Activated T-cell treated with anti-CD3 and anti-CD28 coated beads for 4 hours (primary cell): Measurements from ENCODE around the gene C16orf78.
"Not testable (repeated sequence)": the region's sequence is repeated elsewhere in the genome, so short reads cannot be mapped to it uniquely, and the experiment has no call there.

Source experiments
- DNase-seq: peaks from one replicate; pipeline ENCODE4 v3.0.0-alpha.2; 2020

Gene C16orf78

DNA sequence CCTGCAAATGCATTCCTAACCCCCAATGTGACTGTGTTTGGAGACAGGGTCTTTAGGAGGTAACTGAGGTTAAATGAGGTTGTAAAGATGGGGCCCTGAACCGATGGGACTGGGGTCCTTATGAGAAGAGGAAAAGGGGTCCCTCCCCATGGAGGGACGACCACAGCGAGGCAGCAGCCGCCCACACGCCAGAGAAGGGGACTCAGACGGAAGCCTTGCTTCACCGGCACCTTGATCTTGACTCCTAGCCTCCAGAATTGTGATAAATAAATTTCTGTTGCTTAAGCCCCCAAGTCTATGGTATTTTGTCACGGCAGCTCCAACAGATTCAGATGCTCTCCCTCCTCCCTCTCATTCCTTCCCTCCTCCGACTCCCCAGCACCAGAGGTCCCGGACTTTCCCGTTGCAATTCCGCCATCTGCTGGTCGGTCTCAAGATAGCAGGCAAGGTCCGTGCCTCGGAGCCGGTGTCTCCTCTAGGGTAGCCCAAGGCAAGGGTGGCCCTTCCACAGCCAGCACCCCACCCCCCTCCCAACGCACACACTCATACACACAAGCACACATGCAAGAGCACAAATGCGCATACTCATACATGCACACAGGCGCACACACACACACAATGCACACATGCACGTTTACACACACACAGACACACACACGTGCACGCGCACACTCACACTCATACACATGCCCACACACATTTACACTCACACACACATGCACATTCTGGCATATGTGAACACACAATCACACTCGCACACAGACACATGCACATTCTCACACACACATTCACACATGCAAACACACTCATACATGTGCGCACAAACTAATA is 23.1 kb upstream of the C16orf78 start:
- DNase-seq: peak; percentile 23

DNA sequence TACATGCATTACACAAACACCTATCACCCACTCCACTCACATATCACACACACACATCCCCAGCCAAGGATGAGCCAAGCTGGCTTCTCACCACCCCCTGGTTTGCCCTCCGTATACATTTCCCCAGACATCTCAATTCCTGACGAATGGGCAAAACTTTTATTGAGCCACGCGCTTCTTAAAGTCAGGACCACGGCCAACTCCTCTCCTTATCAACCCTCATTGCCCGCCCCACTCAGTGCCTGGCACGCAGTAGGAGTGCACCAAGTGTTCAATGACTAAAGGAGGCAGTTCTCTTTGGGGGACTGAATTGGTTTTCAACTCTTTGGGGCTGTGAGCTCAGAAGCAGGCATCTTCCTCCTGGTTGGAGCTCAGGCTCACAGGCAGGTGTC is 22.5 kb upstream of the C16orf78 start:
- DNase-seq: no peak

DNA sequence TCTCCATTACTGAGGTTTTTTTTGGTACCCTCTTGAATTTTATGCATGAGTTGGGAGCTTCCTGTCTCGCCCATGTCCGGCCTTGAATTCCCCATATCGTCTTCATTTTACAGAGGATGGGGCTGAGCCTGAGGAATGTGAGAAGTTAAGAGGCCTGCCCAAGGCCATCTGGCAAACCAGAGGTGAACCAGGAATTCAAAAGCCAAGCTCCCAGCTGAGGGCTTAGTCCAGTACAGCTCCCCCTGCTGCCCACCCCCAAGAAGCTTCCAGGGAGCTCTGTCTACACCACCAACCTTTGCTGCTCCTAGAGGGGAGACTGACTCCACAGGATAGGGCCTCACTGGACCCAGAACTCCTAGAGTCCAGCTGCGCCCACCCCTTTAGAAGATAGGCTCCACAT is 20.7 kb upstream of the C16orf78 start:
- no peak for DNase-seq

DNA sequence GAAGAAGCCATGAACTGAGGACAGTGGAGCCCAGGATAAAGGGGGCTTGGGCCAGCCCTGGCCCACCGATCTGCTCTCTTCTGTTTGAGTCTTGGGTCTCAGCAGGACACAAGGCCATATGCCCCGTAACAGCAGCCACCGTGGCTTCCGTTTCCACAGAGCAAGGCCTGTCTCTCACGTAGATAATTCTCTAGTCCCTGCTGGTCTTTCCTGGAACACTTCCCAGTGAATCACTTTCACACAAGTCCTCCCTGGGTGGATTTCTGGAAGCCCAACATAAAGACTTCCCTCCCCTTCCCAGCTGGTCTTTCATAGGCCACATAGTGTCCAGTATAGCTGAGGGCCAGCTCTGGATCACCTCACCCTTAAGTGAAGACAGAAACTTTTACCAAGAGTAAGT is 19.9 kb upstream of the C16orf78 start:
- DNase-seq: no peak

DNA sequence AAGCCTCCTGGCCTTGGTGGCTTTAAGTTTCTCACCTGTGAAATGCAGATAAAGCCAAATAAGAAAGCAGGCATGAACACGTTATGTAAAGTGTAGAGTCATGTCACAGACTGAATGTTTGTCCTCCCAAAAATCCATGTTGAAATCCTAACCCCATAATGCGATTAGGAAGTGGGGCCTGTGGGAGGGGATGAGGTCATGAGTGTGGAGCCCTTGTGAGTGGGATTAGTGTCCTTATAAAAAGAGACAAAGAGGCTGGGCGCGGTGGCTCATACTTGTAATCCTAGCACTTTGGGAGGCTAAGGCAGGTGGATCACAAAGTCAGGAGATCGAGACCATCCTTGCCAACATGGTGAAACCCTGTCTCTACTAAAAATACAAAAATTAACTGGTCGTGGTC is 19.5 kb upstream of the C16orf78 start:
- no peak for DNase-seq

DNA sequence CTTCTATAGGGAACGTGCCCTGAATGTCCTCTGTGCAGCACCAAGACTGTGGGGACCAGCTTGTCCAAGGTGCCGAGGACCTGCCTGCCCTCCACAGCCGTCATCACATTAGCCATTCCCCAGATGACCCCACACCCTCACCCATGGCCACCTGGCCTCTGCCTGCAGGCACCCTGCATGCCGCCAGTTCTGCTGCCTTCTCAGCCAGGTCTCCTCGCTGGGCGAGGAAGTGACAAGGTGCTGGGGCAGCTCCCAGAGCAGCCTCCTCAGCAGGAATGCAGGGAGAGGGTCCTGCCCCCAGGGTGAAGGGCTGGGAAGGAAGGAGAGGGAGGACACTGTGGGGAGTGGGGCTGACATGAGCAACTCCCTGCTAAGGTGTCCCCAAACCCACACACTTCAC is 18.6 kb upstream of the C16orf78 start:
- DNase-seq: no peak

DNA sequence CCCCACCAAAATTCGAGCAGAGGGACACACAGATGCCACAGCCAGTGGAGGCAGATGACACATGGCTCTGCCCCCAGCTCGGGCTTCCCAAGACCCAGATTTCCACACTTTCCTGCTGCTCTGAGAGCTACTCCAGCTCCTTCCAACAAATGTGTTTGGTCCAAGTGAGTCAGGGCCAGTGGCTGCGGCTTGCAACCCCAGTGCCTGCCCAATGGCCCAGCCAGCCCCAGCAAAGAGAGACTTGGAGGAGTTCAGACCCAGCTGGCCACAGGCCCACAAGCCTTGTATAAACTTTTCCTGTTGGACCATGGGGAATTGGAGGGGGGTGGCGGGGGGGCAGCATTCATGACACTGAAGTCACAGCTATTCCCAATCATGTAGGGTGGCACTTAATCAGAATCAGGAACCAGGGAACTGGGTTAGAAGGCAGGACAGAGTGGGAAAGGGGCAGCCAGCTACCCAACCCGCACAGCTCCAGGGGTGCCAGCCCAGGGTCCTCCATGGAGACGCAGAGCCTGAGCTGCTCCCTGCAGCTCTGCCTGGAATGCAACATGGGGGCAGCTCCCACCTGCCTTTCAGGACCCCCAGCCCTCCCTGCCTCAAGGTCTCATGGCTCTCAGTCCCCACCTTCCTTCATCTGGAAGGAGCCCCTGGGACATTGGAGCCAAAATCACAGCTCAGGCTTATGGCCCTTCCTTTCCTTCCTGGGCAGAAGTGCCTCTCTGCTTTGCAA is 17.5 kb upstream of the C16orf78 start:
- no peak for DNase-seq

DNA sequence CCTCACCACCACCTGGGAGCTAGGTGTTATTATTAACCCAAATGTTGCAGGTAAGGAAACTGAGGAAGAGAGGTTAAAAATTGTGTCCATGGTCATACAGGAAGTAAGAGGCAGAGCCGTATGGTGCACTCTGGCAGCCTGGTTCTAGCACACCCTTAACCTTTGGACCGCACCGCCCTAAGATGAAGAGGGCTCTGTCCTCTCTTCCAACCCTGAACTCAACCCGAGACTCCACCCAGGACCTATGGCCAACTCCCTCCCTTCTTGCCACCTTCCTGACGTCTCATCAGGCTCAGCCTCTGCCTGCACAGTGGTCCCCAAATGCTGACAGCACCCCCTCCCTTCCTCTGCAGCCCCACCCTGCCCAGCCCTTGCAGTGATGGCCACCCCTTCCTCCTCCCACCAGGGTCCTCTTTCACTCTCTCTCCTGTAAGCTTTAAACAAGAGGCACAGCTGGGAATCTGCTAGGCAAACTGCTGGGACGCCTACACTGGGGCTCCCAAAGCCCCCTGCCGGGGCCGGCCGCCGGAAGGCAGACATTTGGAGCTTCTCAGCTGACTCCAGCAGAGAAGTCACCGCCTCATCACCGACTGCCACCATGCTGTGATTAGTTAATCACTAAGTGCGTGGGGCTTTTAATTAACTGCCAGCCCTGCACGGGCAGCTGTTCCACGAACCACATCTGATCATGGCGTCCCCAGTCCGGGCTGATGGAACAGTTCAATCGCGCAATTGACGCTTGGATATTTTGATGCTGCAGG is 16.7 kb upstream of the C16orf78 start:
- DNase-seq: no peak

DNA sequence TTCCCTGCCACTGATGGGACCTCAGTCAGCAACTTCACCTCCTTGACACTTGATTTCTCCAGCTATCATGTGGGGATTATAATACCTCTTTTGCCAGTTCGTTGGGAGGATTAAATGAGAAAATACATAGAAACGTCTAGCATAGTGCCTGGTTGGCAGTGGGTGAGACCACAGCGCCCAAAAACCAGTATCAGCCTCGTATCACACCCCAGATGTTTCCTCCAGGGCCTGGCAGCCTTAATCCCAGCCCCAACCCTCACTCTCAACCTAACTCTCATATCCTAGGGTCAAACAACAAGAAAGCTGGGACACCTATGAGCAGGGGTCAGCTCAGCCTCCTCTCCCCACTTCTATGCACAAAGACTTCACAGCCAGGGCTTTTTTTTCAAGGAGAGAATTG is 14.0 kb upstream of the C16orf78 start:
- no peak for DNase-seq

DNA sequence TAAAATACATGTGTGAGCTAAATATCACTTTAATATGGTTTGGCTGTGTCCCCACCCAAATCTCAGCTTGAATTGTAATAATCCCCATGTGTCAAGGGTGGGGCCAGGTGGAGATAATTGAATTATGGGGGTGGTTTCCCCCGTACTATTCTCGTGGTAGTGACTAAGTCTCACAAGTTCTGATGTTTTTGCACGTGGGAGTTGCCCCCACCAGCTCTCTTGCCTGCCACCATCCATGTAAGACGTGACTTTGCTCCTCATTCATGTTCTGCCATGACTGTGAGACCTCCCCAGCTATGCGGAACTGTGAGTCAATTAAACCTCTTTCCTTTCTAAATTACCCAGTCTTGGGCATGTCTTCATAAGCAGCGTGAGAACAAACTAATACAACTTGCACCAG is 11.9 kb upstream of the C16orf78 start:
- not testable (repeated sequence) for DNase-seq

DNA sequence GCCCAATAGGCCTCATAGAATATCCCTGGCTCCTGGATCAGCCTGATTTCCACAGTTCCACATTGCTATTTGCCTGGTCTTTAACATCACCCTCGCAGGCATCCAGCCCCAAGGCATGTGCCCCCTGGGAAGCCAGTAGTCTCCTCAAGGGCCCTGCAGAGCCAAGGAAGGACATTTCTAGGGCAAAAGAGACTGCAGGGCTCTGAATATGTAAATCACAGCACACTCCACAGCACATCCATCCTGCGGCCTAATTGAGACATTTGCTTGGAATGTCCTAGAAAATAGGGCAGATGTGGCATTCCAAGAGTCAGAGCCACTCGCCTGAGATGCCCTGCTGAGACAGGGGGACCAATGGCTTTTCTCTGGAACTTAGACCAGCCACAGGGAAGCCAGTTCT is 11.4 kb upstream of the C16orf78 start:
- no peak for DNase-seq

DNA sequence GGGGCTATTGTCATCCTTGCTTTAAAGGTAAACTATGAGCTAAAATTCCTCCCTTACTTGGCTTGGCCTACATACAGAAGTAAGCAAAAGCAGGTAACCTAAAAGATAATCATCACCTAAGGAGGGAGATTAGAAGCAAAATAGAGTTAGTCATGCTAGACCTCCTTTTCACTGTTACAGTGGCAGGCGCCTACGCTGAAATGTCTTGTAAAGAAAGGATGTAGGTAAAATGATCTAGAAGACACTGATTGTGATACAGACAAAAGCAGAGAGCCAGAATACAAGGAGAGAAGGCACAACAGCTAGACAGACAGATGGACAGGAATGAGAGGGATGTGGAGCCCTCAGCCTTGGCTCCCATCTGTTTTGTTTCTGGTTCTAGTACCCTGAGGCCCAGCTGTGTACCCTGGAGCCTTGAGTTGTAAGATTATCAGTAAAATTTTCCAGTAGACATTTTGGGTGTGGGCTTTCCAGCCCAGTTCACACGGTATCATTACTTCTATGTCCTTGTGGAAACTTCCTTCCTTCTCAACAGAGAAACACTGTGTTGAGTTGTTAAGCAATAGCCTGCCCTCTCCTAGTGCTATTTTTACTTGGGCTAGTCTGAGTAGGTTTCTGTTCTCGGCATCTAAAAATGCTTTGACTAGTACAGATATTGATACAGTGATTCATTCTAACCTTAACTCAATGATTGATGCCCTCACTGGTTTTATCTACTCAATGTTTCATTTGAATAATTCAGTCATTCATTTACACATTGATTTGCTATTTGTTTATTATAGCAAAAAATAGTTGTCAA is 7.7 kb upstream of the C16orf78 start:
- DNase-seq: no peak

DNA sequence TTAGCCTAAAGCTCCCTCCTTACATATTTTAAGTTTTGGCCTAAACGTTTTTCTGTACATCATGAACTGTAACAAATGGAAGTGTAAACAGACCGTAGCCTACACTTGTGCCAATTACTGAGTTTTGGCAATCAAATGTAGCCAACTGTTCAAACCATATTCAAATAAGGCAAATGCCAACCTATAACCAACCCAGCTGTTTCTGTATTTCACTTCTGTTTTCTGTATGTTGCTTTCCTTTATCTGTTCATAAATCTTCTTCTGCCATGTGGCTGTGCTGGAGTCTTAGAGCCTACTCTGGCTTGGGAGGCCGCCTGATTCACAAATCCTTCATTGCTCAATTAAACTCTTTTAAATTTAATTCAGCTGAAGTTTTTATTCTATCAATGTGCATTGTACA is 6.9 kb upstream of the C16orf78 start:
- no peak for DNase-seq

DNA sequence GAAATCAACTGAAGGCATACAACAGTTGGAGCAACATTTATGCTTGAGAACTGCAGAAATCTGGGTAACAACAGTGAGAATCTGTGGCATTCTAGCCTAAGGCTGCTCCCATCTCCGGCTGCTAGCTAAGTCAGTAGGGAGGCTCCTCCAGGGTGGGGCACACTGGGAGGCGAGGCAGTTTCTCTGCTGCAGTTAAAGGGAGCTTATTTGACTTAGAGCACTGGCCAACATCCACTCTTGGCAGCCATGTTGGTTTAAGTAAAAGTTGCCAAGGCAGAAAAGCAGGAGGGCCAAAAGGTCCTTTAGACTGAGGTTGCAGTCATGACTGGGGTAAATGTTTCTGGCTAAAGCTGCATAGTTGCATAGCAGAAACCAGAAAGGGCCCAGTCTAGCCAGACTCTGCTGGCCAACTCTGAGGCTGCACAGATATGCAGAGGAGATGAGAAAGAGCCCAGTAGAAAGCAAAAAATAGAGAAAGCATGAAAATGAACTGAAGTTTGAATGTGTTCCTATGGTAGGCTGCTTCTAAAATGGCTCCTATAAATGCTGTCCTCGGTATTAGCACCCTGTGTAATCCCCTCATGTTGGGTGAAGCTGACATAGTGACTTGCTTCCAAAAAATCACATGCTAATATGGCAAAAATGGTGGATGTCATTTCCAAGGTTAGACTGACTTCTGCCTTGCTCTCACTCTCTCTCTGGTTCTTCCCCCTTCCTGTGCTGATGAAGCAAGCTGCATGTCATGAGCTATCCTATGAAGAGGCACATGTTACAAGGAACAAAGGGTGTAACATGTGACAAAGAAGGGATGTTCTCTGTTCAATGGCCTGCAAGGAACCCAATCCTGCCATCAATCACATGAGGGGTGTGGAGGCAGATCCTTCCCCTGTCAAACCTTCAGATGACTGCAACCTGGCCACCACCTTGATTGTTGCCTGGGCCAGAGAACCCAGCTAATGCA is 3.7 kb upstream of the C16orf78 start:
- DNase-seq: no peak

DNA sequence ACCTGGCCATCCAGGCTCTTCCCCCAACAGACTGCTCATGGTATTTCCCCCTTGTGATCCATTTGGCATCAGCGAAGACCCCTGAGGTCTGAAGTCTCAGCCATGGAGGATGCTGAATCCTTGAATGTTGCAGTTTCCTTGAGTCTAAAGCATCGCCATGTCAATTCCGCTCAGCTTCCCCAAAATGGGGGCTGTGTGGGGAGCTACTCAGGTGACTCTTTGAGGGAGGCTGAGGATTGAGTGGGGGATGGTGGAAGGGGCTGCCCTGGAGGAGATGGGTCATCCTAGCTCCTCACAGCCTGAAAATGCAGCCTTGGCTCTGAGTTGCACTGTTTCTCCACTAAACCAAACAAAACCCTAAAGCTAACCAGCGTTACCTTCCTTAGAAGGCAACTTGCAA is 2.6 kb downstream of the C16orf78 start:
- no peak for DNase-seq

DNA sequence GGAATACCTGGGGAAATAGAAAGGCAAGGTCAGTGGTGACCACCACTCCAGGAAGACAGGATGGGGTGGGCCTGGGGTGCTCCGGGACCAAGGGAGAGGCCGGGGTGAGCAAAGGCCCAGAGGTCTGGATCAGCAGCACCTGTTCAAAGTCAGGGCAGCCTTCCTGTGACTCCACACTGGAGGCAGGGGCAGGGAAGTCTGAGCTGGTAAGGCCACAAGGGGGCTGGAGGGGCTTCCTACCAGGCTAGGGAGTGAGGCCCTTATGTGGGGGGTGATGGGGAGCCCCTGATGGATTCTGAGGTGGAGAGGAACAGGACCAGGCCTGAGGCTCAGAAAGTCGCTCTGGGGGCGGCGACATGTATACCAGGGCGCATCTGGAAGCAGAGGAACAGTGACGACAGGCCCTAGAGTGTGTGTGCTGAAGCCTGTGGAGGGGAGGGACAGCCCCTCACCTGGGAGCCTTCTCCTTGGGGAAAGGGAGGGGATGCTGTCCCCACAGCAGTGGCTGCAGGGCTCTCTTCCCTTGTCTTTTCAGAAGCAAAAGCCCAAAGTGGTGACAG is 3.7 kb downstream of the C16orf78 start:
- DNase-seq: no peak

DNA sequence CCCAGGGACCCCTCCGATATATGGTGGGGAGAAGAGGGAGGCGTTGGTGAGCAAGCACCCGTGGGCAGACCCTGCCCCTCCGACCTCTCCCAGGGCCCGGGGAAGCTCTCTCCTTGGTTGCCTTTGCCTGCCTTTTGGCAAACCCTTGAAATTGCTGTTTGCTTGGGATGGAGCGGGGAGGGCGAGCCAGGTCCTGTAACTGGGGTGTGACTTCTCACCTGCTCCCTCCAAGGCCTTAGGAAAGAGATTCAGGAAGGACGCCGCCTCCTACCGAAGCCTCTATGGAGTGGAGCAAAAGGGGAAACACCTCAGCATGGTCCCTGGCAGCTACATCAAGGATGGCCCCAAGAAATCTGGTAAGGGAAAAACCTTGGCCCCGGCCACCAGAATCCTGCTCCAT is 4.6 kb downstream of the C16orf78 start:
- no peak for DNase-seq

DNA sequence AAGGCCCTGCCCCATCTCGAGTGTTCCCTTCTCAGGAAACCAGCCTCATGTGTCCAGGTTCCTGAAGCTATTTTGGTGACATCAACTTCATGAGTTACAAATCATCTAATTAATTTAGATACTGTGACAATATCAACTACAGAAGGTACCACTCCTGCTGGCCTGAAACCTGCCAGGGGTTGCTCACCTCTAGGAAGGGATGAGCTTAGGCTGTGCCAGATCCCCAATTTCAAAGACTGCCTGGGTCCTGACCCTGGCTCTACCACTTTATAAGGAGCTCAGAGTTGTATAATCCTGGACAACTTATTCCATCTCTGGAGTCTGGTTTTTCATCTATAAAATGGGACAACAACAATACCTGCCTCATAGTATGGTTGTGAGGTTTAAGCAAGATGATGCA is 5.2 kb downstream of the C16orf78 start:
- no peak for DNase-seq

DNA sequence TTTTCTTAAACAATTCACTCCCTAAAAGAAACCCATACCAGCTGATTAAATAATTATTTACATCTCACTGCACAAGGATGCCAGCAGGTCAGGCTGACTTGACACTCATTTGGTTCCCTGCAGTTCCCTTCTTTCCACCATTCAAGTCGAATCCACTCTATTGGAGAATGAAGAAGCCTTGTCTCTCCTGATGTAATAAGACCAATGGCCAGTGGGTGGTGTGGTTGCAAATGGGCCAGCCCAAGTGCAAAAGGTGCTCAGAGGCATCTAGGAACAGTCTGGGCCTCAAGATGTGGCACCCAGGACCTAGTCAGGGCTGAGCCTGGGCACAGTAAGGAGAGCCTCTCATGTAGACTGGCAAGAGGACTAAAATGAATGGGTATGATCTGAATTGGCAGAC is 9.3 kb downstream of the C16orf78 start:
- no peak for DNase-seq

DNA sequence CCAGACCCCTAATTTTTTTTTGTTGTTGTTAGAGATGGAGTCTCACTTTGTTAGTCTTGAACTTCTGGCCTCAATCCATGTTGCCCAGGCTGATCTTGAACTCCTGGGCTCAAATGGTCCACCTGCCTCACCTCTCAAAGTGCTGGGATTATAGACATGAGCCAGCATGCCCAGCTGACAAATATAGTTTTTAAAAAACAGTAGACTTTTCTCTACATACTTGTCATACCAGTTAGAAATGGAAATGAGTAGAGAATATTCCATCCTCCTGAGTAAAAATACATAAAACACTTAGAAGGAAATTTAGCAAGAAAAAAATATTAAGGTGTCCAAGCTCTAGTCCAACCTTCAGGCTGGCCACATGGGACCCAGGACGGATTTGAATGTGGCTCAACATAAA is 21.4 kb downstream of the C16orf78 start:
- no peak for DNase-seq

DNA sequence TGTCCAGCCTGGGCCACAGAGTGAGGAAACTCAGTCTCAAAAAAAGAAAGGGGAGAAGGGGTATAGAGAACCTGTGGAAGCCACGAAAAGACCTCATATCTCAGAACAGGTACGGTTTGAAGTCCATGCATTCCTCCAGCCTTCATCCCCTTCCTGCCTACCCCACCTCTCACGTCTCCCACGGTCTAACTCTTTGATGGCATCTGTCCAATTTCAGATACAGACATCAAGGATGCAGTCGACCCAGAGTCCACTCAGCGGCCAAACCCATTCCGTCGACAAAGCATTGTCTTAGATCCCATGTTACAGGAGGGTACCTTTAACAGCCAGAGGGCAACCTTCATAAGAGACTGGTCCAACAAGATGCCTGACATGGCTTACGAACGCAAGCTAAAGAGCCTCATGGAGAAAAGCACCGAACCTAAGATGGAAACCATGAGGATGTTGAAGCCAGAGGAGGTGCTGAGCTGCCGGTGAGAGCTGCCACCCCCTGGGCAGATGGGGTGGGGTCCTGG is 22.7 kb downstream of the C16orf78 start:
- no peak for DNase-seq
